Measurements from ENCODE around the gene TMX2. TPM values are rescaled to one million over a fixed set of nuclear protein-coding genes. Genes with fewer than 3 reads are reported as not detected.

The TMX2 gene
- polyA plus RNA-seq, 3 donors, result 28.9 to 71.6 (median 52.9) TPM

DNA sequence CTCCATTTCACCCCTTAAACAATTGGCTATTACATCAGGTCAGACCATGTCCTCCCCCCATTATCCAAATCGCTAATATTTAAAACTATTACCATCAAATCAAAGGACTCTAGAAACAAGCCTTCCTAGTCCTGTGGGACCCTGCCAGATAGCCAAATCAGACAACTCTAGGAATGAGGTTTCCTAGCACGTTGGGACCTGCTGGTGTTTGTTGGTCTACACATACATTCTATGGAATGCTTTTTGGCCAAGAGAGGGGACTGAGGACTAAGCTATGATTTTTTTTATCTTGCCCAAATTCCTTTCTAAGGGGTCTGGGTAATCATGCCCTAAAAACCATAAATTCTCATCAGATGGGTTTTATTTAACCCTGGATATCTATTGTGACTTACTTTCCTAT lies 14.8 kb downstream of the TMX2 start:
- TF ChIP-seq, protein P1, sequence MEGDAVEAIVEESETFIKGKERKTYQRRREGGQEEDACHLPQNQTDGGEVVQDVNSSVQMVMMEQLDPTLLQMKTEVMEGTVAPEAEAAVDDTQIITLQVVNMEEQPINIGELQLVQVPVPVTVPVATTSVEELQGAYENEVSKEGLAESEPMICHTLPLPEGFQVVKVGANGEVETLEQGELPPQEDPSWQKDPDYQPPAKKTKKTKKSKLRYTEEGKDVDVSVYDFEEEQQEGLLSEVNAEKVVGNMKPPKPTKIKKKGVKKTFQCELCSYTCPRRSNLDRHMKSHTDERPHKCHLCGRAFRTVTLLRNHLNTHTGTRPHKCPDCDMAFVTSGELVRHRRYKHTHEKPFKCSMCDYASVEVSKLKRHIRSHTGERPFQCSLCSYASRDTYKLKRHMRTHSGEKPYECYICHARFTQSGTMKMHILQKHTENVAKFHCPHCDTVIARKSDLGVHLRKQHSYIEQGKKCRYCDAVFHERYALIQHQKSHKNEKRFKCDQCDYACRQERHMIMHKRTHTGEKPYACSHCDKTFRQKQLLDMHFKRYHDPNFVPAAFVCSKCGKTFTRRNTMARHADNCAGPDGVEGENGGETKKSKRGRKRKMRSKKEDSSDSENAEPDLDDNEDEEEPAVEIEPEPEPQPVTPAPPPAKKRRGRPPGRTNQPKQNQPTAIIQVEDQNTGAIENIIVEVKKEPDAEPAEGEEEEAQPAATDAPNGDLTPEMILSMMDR (IDR thresholded peaks at IDR 0.05), result no peak
- H3K27me3 ChIP-seq (ENCODE audit: control insufficient read depth in 2 of 2, insufficient read depth in 2 of 2, low read length in 2 of 2), result no peaks in the 10 kb centered on the region
- H3K4me3 Mint-ChIP-seq, result no peak overlapping the region

DNA sequence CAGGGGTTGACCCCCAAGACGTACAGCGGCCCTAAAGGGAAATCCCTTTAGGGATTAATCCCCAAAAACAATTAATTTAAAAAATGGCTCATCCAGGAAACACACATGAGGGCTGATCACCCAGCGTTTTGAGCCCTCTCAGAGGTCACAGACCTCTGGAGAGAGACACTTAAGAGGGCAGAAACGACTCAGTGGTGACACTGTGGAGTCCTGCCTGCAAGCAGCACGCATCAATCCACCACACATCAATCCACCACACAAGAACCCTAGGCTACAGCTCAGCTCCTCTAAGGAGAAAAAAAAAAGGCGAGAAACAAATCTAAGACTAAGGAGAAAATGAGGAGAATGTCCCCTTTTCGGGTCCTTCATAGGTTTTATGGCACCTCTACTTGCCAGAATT lies 16.4 kb downstream of the TMX2 start:
- Mint-ChIP-seq H3K9me3 (no peaks in the 10 kb centered on the region), H3K27ac (peak overlapping the region in 3 of 7 donors; percentile 23 to 43 (median 30)), H3K4me3 (no peak overlapping the region), H3K4me1 (peaks cover 10% of the 10 kb centered on the region), H3K36me3 (peaks cover 8 to 21% of the 10 kb centered on the region in 2 donors), H3K27me3 (ENCODE audit: low read depth in 3 of 3) (peaks cover 0 to 1% (median 0%) of the 10 kb centered on the region in 3 donors)
- 100% methylated on average over 1 of the region's 7 CpGs for WGBS (ENCODE audit: insufficient coverage)
- Histone ChIP-seq H3K36me3 (replicated peaks in 1 of 2; ENCODE audit: control insufficient read depth in 1 of 2, insufficient read depth in 2 of 2, low read length in 2 of 2) (peaks cover 0 to 40% of the 10 kb centered on the region in 2 donors), H4K20me1 (ENCODE audit: insufficient read depth, low read length) (peaks cover 60% of the 10 kb centered on the region), H3K79me2 (ENCODE audit: insufficient read depth, low read length) (peaks cover 92% of the 10 kb centered on the region), H3K4me1 (ENCODE audit: control insufficient read depth in 1 of 2, insufficient read depth in 2 of 2, low read length in 2 of 2) (no peaks in the 10 kb centered on the region), H3K27me3 (ENCODE audit: control insufficient read depth in 2 of 2, insufficient read depth in 2 of 2, low read length in 2 of 2) (no peaks in the 10 kb centered on the region), H3K9ac (ENCODE audit: insufficient read depth, low read length, poor library complexity, severe bottlenecking) (no peak overlapping the region), H3K27ac (ENCODE audit: low read depth in 1 of 2, low read length in 2 of 2) (no peak overlapping the region), H2AFZ (ENCODE audit: insufficient read depth, low read depth, low read length, poor library complexity, severe bottlenecking) (no peak overlapping the region), H3K9me3 (replicated peaks in 1 of 2; ENCODE audit: control insufficient read depth in 1 of 2, insufficient read depth in 1 of 2, low read length in 2 of 2) (no peaks in the 10 kb centered on the region), H3K4me3 (replicated peaks in 1 of 3; ENCODE audit: low read depth in 2 of 3, low read length in 3 of 3) (no peak overlapping the region), H3K4me2 (replicated peaks; ENCODE audit: extremely low read depth, low read length, poor library complexity, severe bottlenecking) (no peak overlapping the region)
- TF ChIP-seq, protein P1 (IDR thresholded peaks at IDR 0.05), result no peak
- DNase-seq, result no peak
- intact Hi-C loops (cut with micrococcal nuclease), result no loop called here

More for the DNA sequence above, 14.8 kb downstream of the TMX2 start:
- Mint-ChIP-seq H3K27ac (no peak overlapping the region), H3K36me3 (peaks cover 10 to 23% of the 10 kb centered on the region in 2 donors), H3K27me3 (ENCODE audit: low read depth in 3 of 3) (peaks cover 0 to 1% (median 0%) of the 10 kb centered on the region in 3 donors), H3K4me1 (peaks cover 10% of the 10 kb centered on the region), H3K9me3 (no peaks in the 10 kb centered on the region)
- no peaks in the 10 kb centered on the region for H3K4me1 ChIP-seq (ENCODE audit: control insufficient read depth in 1 of 2, insufficient read depth in 2 of 2, low read length in 2 of 2)
- H3K36me3 ChIP-seq (replicated peaks in 1 of 2; ENCODE audit: control insufficient read depth in 1 of 2, insufficient read depth in 2 of 2, low read length in 2 of 2), result peaks cover 5 to 47% of the 10 kb centered on the region in 2 donors
- H3K4me2 ChIP-seq (replicated peaks; ENCODE audit: extremely low read depth, low read length, poor library complexity, severe bottlenecking), result no peak overlapping the region
- no peaks in the 10 kb centered on the region for H3K9me3 ChIP-seq (replicated peaks in 1 of 2; ENCODE audit: control insufficient read depth in 1 of 2, insufficient read depth in 1 of 2, low read length in 2 of 2)
- peaks cover 86% of the 10 kb centered on the region for H3K79me2 ChIP-seq (ENCODE audit: insufficient read depth, low read length)
- WGBS (ENCODE audit: insufficient coverage), result no CpG with 5 or more reads among the region's 2 CpGs
- intact Hi-C loops (cut with micrococcal nuclease), result no loop called here
- H3K27ac ChIP-seq (ENCODE audit: low read depth in 1 of 2, low read length in 2 of 2), result no peak overlapping the region
- H3K4me3 ChIP-seq (replicated peaks in 1 of 3; ENCODE audit: low read depth in 2 of 3, low read length in 3 of 3), result no peak overlapping the region
- H4K20me1 ChIP-seq (ENCODE audit: insufficient read depth, low read length), result peaks cover 53% of the 10 kb centered on the region
- H3K9ac ChIP-seq (ENCODE audit: insufficient read depth, low read length, poor library complexity, severe bottlenecking), result no peak overlapping the region
- H2AFZ ChIP-seq (ENCODE audit: insufficient read depth, low read depth, low read length, poor library complexity, severe bottlenecking), result no peak overlapping the region
- no peak for DNase-seq
